NCI-H2081 treated with DMSO at 0.1 percent for 48 hours (cell line): ENCODE measurements around the gene MYLK.
"Not testable (repeated sequence)": the region's sequence is repeated elsewhere in the genome, so short reads cannot be mapped to it uniquely, and the experiment has no call there.

Source experiments
- DNase-seq: peaks from one replicate; lab custom pipeline; 2025; lab: John Stamatoyannopoulos, UW

Gene MYLK

DNA sequence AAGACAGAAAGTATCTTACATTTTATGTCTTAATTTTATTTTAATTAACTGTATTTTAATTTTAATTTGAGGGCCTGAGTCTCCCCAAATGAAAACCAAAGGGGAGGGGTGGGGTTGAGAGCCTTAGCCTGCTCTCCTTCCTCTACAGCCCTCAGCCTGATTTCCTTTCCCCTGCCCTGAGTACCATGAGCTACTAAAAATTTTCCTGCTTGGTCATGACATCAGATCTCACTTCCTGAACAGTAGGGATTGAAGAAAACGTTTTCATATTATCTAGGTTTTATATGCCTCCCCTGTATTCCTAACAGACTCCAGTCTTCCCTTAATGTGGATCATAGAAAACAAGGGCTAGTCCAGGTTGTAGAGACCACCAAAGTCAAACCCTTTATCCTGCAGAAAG is 133.9 kb downstream of the MYLK start:
- no peak for DNase-seq

DNA sequence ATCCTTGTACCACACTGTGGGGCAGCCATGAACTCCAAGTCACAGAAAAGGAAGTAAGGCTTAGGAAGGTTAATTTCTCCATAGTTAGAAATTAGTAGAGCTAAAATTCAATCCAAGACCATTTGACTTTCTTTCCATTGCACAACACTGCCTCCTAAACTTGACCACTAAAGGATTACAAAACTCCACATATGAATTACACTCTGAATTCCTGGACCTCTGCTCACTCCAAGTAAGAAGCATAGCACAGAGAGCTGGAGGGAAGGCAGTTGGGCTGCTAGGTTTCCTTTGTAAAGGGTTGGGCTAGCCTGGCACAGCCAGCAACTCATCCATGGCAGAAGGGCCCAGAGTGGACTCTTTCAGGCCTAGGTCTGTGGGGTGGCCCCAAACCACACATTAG is 134.4 kb downstream of the MYLK start:
- no peak for DNase-seq

DNA sequence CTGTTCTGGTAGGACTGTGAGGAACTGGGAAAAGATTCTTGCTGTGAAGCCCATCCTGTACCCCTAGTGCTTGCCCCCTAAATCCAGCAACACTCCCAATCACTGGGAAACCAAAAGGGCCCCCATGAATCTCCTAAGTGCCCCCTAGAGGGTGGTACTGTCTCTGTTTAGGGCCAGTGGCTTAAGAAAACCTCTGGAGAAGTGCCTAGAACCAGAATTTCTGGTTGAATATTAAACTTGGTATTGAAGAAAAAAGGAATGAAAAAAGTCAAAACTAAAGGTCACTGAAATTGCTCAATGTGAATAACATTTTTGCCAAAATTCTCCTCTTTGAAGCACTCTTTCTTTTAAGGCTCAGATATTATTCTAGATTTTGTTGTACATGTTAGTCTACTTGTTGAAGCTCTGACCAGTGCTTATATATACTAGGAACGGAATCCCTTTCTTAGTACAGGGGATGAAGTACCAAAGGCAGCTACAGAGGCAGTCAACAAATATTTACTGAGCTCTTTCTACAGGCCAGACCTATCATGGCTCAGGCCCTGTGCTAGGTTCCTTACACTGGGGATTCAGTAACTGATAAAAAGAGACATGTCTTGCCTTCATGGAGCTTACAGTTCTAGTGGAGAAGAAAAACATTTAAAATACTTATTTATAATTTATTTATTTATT is 138.8 kb downstream of the MYLK start:
- DNase-seq = no peak

DNA sequence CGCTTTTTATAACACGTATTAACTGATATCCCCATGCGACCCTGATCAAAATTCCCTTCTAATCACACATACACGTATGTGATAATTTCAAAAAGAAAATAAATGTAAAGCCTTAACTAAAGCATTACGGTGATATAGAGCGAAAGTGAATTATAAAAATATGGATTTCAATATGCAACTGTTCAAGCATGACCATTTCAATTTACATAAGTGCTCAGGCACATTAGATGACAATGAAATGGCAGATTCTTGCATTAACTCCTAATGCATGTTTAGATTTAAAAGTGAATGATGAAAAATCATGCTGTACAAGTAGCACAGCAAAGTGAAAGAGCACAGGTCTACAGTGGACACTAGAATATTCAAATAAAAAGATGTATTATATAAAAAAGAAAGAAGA is 140.1 kb downstream of the MYLK start:
- no peak for DNase-seq

DNA sequence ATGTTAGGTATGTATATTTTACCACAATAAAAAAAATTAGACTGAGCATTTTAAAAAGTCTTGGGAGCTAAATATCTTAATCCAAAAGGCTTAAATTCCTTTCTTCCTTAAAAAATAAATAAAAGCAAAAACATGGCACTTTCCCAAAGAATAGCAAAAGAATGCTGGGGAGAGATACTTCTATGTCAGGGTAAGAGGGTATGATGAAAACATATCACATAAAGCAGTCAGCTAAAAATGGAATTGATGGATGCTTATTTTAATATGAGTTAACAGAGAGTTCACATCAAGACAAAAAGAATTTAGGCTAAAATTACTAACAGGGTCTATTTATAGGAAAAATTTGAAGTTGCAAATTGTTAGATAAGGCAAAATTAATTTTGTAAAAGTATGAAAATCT is 141.0 kb downstream of the MYLK start:
- no peak for DNase-seq

DNA sequence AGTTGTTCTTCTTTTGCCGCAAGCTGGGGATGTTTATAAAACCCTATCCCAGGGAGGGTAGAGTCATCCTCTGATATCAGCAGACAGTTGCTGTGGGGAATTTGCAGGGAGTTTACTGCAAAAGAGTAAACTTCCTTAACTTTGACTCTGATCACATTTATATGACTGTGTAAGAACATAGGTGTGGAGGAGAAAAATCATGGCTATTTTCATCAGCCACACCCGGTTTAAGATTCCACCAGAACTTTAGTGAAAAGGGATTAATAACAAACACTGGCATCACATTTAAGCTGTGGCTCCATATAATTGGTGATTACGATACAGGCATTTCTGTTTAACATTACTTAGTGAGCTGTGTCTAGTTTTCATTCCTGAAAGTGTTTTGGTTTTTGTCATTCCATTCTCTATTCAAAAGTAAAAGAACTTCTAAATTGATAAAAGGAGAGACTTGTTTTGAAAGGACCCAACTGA is 143.1 kb downstream of the MYLK start:
- DNase-seq = no peak

DNA sequence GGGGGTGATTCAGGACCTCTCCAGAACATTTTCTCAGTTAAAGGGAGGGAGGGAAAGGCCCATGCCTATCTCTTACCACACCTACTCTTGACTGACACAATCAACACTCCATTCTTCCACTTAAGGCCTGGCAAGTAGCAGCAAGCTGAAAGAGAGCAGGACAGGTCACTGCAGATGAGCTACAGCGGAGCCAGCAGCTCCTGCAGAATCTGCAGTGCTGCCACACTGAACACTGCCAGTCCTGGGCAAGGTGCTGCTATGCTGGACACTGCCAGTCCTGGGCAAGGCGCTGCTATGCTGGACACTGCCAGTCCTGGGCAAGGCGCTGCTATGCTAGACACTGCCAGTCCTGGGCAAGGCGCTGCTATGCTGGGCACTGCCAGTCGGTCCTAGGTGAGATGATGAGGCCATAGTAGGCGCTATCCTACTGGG is 143.7 kb downstream of the MYLK start:
- no peak for DNase-seq

DNA sequence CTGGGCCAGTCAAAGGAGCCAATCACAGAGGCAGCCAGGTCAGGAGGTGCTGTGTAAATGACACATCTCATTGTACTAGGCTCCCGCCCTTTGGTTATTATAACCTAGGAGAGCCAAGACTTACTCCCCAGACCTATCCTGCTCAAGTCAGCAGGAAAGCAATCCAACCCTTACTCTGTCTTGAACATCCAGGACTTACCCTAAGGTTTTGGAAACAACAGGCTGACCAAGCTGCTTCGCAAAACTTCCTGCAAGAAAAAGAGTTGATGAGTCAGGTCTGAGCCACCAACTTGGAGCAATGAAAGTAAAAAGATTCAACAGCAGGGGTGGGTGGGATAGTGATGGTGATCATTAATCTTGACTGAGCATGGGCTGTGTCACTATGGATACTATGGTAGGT is 144.4 kb downstream of the MYLK start:
- DNase-seq = no peak

DNA sequence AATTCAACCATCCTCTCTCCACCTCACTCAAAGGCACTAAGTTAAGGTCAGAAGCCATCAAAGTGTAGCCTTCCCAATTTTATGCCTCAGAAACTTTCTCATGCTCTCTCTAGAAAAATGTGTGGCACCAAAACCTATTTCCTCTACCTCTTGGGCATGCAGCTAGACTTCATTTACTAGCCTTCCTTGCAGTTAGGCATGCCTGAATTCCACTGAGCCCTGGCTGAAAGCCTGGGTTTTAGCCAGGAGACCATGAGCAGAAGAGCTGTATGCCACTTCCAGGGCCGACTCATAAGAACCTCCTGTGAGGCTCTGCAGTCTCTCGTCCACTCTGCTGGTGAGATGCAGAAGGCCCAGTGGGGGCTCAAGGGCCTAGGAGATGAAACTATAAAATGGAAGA is 145.0 kb downstream of the MYLK start:
- DNase-seq = no peak

DNA sequence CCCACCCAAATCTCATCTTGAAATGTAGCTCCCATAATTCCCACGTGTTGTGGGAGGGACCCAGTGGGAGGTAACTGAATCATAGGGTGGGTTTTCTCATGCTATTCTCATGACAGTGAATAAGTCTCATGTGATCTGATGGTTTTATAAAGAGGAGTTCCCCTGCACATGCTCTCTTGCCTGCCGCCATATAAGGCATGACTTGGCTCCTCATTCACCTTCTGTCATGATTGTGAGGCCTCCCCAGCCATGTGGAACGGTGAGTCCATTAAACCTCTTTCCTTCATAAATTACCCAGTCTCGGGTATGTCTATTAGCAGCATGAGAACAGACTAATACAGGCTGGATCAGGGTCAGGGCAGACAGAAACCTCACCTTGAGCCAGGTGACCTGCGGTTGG is 145.6 kb downstream of the MYLK start:
- not testable (repeated sequence) for DNase-seq

DNA sequence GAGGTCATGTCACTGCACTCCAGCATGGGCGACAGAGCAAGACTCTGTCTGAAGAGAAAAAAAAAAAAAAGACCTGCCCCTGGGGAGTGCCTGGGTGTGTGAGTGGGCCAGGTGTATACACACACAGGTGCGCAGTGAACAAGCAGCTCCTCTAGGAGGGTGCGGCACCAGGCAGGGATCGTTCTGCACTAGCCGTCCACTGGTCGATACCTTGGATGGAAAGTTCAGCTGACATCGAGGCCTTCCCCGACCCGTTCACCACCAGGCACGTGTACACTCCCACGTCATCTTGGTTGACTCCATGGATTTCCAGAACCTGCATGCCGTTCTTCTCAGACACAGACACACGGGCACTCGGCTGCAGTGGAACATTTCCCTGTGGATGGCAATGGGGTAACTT is 147.0 kb downstream of the MYLK start:
- DNase-seq = no peak

DNA sequence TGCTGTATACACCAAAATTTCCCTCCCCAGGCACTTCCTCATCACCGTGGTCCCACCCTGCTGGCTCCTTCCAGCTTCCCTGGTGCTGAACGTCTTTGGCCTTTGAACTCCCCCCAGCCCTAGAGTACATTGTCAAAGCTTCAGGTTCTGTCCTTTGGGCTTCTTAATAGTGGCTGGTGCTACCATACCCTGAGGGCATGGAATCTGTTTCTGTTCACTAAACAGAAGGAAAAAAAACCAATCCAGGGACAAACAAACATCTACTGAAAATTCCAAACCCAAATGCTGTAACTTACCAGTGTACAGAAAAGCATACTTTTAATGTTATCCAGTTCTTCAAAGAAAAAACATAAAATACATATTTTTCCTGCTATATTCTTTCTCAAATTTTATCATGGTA is 148.7 kb downstream of the MYLK start:
- no peak for DNase-seq

DNA sequence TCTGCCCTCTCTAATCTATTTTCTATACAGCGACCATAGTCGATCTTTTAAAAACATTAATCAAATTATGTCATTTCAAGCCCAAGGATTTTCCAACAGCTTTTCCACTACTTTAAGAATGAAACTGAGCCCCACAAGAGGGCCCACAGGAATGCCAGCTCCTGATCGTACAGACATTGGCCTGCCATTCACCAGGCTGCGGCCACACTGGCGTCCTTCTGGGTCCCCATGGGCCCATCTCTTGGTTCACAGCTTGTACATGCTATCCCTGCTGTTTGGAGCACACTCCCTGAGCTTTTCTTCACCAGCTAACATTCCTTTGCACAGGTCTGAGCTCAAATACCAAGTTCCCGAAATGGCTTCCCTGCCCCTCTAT is 149.6 kb downstream of the MYLK start:
- DNase-seq = no peak

DNA sequence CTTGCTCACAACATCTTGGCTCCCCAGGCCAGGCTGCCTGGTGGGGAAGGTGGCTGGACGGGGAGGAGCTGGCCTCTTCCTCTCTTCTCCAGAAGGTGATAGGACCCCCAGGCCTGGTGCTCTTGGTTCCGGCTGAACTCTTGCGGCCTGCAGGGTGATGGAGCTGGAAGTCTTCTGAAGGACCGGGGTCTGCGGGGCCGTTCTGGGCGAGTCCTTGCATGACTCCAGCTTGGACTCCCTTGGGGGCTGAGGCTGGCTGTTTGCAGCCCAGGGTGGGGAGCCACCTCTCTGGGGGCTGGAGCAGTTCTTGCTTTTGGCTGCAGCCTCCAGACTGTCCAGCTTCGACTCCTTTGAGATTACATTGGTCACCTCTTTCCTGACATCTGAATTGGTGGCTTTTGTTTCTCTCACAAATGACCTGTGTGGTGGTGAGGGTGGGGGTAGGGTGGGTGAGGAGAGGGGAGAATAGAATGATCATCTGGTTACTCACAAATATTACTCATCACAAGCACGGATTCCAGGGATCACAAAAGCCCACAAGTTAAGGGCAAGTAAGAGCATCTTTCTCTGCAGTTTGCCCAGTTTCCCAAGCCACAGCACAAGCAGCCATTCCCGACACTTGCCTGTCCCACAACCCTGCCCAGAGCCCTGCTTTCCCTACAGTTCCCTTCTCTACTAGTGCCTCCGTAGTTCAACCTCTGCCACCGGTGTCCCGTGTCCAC is 150.2 kb downstream of the MYLK start:
- DNase-seq = no peak

DNA sequence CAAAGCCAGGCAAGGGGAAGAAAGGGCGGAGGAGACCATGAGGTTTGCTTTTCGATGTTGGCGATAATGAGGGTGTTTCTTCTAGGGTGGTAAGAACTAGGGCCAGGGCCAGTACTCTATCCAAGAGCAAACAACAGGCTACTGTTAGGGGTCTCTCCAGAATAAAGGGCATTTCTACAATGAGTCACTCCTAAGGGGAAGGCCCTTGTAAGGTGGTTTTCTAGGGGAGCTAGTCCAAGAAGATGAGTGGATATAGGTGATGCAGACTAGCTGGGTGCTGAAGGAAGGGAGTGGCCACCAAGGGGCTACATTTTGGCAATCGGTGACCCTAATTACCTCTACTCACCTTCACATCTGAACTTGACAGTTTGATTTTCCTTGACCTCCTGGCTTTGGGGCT is 150.8 kb downstream of the MYLK start:
- DNase-seq = no peak

DNA sequence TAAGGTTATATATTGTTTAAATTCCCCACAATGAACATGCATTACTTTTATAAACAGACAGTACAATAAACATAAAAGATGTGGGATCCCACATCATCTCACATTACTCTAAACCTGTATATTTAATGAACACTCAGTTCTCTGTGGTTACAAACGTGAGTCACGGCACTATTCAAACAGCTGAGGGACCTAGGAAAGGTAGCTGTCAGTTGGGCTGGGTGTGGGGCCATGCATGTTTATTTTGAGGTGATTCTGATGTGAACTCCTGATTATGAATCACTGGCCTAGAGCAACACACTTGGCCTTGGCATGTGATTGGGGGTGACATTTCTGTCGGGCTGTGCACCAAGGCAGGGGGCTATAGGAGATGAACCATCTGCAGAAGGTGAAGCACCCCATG is 151.7 kb downstream of the MYLK start:
- no peak for DNase-seq

DNA sequence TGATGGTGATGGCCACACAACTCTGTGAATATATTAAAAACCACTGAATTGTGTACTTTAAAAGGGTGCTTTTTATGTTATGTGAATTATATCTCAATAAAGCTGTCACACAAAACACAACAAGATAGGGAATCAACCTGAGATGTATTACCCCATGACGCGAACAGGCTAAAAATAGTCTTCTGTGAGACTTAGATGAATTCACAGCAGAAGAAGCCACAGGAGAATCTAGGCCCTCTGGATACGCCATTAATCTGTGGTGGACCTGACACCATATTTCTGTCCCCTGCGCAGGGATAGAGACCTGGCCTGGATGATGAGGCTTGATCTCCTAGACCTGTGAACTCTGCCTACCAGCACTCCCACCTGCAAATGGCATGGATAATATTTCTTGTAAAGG is 153.3 kb downstream of the MYLK start:
- DNase-seq = no peak

DNA sequence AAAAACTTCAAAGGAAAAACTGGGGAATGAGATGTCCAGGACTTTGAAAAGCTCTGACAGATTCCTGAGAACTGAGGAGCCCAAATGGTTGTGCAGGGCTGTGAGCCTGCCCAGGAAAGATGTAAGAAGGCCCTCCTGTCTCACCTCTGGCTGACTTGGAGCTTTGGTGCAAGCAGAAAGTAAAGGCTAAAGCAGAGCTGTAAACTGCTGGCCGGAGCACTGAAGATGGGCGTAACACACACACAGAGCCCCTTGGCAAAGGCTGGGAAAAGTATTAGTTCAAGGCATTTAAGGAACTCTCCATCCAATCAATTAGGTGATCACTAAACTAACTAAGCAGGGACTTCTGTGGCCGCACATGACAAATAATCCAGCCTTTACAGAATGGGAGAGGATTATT is 155.1 kb downstream of the MYLK start:
- no peak for DNase-seq

DNA sequence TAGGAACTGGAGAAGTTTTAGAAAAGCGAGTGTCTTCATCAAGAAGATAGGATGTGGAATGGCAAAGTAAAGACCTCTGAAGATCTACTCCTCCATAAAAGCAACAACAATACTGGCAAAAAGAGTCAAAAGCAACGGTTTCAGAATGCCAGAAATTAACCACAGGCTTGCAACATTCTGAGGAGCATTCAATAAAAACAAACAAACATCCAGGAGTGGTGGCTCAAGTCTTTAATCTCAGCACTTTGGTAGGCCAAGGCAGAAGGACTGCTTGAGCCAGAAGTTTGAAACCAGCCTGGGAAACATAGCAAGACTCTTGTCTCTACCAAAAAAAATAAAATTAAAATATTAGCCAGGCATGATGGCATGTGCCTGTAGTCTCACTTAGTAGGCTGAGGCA is 156.1 kb downstream of the MYLK start:
- no peak for DNase-seq

DNA sequence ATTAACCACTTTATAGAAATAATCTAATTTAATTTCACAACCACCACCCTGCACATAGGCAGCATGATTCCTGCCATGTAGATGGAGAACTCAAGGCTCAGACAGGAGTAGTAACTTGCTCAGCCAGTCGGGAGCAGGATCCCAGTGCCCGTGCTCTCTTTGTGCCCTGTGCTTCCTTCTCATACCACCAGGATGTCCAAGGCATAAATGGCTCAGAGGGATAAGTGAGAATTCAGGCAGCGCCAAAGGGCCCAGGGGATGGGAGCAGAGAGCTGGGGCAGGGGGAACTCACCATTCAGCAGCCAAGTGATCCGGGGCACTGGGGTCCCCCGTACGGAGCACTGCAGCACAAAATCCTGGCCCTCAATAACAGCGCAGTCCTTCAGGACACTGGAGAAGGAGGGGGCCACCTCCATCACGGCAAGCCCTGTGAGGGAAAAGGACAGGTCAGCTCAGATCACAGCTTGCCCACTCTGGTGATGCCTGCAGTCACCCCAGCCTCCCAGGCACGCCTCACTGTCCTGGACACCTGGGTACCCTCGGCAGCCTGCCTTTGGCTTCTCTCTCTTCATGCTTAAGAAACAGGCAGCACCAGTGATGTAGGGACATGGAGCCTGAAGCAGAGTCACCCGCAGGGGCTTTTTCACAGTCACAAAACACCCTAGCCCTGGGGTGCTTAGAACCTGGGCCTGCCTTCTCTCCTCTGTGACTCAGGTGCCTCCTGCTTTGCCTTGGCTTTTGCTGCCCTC is 158.3 kb downstream of the MYLK start:
- no peak for DNase-seq

DNA sequence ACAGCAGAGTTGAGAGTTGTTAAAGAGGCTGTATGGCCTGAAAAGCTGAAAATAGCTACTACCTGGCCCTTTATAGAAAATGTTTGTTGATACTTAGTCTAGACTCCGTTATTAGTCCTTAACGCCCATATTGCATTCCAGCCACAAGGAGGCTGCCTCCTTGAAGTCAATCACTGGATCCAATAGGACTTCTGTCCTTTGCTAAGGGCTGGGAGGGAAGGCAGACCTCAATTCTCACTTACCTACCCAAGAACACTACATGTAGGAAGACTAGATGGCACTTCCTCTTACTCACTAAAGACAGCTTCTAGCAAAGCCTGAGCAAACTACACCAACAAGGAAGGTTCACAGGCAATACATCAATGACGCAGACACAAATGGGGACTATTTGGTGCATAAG is 159.8 kb downstream of the MYLK start:
- no peak for DNase-seq

DNA sequence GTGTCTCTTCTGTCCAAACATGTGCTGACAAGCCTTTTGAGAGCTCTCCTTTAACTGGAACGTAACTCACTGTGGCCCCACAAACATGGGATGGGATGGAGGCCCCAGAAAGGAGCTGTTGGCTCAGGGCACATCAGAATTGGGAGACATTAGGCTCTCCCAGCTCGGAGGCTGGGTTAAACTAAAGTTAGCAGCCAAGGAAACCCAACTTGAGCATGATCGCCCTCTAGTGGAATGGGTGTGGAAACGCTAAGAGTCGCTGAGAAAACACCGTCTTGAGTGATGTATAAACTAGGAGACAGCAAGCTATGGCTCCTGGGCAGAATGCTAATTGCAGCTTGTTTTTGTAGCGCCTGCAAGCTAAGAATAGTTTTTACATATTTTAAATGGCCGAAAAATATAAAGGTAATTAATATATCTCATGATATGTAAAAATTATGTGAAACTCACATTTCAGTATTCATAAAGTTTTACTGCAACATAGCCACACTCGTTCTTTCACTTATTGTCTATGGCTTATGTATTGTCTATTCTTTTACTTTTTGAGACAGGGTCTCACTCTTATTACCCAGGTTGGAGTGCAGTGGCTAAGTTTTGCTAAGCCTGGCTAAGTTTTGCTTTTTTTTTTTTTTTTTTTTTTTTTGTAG is 160.5 kb downstream of the MYLK start:
- peak; percentile 22 for DNase-seq

DNA sequence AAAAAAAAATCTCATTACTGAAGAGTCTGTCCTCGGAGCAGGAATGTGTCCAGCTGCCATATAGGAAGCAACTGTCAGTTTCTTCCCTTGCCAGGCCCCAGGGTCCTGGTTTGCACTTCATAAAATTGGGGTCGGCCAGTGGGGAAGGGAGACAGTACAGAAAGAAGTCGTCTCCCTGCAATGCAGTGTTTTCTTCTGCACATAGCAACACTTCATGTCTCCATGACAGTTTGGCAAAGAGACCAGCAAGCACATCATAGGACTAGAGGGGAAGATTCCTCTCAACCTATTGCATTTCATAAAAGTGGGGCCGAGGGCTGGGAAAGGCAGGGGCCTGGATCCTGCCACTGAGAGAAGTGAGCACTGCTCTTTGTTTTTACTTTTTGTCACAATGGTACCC is 161.1 kb downstream of the MYLK start:
- DNase-seq = no peak
